Frontal cortex (tissue), 4 donors: ENCODE measurements around the gene DUSP8. TPM values are rescaled to one million over a fixed set of nuclear protein-coding genes. Genes with fewer than 3 reads are reported as not detected.

ENCODE experiments used
- DNase-seq, 2 donors: peaks; one replicate each; pipeline ENCODE4 v3.0.0; 2012; ENCODE audit warnings: low spot score in 2 of 2
- FAIRE-seq: peaks from 2 replicates; lab custom pipeline; 2012; peaks lifted over from hg19 to GRCh38; lab: Jason Lieb, UNC
- total RNA-seq: library from RNA; depleted of rRNA; stranded (reverse); fragments of >200 nt; gene quantifications from one replicate; pipeline ENCODE4 v1.2.3, GENCODE V29; 2014
- donor health status: control.
- donor health status: control.
- donor health status: control.

Gene DUSP8
- total RNA-seq, 1 donor from 2014 or later: 4.1 TPM

DNA sequence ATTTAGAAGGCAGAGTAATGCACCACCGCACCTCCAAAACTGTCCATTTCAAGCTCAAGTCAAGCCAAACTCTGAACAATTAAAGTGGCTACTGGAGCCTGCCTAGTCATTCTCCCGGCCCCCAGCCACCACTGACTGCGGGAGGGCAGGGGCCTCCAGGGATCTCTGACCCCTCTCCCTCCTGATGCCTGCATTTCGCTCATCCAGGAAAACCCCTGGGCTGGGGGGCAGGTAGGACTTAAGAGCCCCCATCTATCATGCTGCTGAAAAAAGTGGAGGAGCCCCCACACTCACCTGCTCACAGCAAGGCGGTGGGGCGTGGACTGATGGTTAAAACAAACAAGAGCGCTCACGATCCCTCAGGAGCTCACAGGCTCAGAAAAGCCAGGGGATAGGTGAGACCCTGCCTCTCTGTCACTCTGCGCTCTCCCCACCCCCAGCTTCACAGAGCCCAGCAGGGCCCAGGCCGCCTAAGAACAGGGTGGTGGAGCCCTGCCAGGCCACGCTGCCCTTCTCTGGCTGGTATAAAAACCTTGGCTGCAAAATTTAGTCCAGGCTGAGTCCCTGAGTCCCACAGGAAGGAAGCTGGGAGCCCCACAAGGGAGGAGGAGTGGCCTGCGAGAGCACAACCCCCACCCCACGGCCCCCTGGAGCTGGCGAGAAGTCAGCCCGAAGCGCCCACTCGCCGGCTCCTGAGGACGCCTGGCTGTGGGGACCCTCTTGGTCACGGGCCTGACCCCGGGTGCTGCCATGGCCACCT is 64.5 kb downstream of the DUSP8 start:
- FAIRE-seq: no peak
- DNase-seq: no peak

DNA sequence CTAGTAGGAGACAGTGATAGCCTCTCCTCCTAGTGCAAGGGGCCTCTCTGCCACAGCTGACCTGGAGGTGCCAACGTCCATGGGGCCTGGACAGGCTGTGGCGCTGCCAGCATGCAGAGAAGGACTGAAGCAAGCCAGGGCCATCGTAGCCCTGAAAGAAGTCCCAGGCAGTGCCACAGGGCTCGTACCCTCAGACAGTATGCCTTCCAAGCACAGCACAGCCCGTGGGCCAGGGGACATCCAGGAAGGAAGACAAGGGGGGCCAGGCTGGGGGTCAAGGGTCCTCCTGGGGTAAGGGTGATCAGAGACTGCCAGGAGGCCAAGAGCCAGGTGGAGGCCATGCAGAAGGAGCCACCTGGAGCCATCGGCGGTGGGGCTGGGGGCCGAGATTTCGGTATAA is 65.1 kb downstream of the DUSP8 start:
- no peak for FAIRE-seq

DNA sequence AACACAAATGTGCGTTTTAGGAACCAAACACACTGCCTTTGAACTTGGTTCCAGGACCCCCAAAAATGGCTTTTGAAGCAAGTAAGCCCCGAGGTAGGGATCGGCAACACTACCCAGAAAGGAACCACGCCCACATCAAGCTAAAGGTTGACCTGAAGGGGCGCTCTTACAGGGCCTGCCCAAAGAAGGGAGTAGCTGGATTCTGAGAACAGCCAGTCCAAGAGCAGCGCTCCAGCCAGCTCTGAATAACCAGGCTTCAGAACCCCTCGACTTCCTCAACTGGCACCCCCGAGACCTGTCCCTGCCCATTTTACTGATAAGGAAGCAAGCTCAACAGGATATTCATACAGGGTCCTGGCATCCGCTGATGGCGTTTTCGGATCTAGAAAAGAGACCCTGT is 66.6 kb downstream of the DUSP8 start:
- FAIRE-seq: no peak
- DNase-seq: no peak

More for the DNA sequence above, 65.1 kb downstream of the DUSP8 start:
- DNase-seq: no peak

DNA sequence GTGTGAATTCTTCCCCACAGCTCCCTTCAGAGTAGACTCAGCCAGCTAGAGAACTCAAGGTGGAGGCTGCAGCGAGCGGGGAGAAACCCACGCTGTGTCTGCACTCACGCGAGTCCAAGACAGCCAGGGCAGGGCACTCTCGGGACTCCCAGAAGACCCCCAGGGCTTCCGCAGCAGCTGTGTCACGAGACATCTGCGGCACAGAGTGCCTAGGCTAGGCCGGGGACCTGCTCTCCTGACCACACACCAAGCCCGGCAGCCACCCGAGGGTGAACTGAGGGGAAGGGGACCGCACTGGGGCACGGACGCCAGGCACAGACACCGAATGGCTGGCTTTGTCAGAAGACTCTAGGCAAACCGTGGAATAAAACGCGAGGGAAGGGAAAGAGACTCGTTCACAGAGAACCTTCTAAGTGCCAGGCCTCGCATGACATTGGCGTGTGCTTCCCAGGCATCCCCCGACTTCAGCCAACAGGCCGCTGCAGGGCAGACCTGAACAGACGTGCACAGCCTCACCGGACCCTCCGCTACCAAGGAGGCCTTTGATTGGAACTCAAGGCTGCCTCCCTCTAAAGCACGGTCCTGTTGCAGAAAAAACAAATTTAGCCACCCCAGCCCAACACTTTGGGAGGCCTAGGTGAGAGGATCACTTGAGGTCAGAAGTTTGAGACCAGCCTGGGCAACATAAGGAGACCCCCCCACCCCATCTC is 67.3 kb downstream of the DUSP8 start:
- FAIRE-seq (no peak), DNase-seq (no peak)

DNA sequence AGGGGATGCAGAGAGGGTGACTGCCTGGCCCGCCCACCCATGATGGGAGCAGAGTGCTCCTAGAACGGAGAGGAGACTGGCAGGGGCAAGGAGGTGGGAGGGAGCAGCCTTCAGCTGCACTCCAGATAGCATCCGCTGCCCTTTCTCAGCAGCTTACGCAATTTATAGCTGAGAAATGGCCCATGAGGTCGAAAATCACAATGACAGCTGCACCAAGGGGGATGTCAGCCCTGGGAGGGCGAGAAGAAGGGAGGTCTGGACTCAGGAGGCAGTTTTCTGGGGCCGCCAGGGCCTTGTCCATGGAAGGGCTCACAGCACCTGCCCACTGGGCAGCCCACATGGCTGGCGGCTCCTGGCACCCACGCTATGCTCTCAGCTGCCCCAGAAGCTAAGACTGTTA is 67.9 kb downstream of the DUSP8 start:
- FAIRE-seq (no peak), DNase-seq (no peak)

Other genes starting within 250 kb of the DUSP8 start
- gene BRSK2, start 182.3 kb downstream of the DUSP8 start, total RNA-seq: 35.9 TPM
- gene MOB2, start 85.5 kb downstream of the DUSP8 start, total RNA-seq: 15.1 TPM
- gene KRTAP5-1, start 13.0 kb upstream of the DUSP8 start, total RNA-seq: not detected
- not detected for gene KRTAP5-2, start 26.0 kb upstream of the DUSP8 start, total RNA-seq
- gene KRTAP5-3, start 36.2 kb upstream of the DUSP8 start, total RNA-seq: not detected
- gene KRTAP5-4, start 49.9 kb upstream of the DUSP8 start, total RNA-seq: not detected
- not detected for gene KRTAP5-5, start 57.5 kb upstream of the DUSP8 start, total RNA-seq
- not detected for gene KRTAP5-6, start 124.9 kb upstream of the DUSP8 start, total RNA-seq
- 0.41 TPM for gene IFITM10, start 178.3 kb upstream of the DUSP8 start, total RNA-seq
- gene CTSD, start 191.7 kb upstream of the DUSP8 start, total RNA-seq: 22.0 TPM